ENCODE measurements around the gene RERG.
"Not testable (repeated sequence)": the region's sequence is repeated elsewhere in the genome, so short reads cannot be mapped to it uniquely, and the experiment has no call there.

Gene RERG

DNA sequence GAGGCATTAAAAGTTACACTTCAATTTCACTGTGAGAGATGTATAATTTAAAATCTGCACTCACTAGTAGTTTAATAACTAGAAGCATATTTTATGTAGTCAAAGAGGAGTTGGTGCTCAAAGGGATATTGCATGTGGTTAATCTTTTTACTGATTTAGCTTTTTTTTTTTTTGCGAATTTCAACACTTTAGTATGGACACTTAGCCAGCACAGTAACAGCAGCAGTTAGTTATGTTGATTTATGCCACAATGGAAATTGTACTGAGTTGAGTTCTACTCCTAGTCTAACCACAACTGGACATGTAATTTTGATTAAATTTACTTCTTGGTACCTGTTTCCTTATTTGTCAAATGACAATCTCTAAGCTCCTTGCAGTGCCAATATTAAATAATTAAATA lies 104.2 kb downstream of the RERG start:
- DNase-seq (ENCODE audit: low spot score): no peak
- TF ChIP-seq, protein P1, sequence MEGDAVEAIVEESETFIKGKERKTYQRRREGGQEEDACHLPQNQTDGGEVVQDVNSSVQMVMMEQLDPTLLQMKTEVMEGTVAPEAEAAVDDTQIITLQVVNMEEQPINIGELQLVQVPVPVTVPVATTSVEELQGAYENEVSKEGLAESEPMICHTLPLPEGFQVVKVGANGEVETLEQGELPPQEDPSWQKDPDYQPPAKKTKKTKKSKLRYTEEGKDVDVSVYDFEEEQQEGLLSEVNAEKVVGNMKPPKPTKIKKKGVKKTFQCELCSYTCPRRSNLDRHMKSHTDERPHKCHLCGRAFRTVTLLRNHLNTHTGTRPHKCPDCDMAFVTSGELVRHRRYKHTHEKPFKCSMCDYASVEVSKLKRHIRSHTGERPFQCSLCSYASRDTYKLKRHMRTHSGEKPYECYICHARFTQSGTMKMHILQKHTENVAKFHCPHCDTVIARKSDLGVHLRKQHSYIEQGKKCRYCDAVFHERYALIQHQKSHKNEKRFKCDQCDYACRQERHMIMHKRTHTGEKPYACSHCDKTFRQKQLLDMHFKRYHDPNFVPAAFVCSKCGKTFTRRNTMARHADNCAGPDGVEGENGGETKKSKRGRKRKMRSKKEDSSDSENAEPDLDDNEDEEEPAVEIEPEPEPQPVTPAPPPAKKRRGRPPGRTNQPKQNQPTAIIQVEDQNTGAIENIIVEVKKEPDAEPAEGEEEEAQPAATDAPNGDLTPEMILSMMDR (IDR thresholded peaks at IDR 0.05; ENCODE audit: extremely low read depth, missing control alignments): no peak

DNA sequence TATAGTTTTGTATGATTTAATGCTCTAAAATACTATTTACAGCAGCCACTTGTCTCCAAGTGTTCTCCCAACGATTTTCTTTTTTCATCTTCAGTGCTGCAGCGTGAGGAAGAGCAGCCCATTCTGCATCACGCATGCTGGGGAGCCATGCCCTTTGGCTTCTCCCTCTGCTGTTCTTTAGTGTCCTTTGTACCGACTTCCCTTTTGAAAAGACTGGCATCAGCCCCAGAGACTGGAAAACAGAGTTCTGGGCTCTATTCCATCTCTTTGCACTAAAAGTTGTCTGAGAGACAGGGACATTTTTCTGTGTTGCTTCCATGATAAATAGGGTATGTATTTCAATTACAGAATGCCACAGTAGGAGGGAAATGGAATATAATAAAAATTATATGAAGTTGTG lies 105.1 kb downstream of the RERG start:
- TF ChIP-seq, protein P1 (IDR thresholded peaks at IDR 0.05; ENCODE audit: extremely low read depth, missing control alignments): no peak
- DNase-seq (ENCODE audit: low spot score): no peak

DNA sequence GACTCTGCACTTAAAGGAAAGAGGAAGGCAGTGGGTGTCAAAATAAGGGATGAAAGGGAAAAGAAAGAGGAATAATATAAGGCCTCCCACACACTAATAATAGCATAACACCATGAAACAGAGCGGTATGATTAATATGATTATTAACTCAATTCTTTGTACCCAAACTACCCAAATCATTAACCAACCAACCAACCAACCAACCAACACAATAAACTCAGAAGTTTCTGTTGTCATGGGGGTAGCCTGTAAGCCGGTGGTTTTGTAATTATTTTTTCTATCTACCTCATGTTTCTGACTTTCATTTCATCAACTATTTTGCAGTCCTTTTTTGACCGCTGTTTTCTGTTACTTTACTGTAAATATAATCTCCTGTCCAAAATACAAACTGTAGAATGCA lies 105.8 kb downstream of the RERG start:
- no peak for DNase-seq (ENCODE audit: low spot score)
- TF ChIP-seq, protein P1 (IDR thresholded peaks at IDR 0.05; ENCODE audit: extremely low read depth, missing control alignments): no peak

DNA sequence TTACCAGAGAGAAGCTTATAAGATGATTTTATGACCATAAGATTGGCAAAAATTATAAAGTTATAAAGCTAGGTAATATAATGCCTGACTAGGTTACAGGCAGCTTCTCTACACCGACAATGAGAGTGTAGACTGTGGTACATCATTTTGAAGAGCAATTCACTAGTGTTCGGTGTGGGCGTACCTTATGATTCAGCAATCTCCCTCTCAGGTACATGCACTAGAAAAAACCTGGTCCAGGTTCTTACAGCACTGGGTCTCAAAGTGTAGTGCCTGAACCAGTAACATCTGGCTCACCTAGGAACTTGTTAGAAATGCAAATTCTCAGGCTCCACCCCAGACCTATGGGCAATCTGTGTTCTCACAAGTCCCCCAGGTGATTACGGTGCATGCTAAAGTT lies 106.7 kb downstream of the RERG start:
- no peak for DNase-seq (ENCODE audit: low spot score)
- TF ChIP-seq, protein P1 (IDR thresholded peaks at IDR 0.05; ENCODE audit: extremely low read depth, missing control alignments): no peak

DNA sequence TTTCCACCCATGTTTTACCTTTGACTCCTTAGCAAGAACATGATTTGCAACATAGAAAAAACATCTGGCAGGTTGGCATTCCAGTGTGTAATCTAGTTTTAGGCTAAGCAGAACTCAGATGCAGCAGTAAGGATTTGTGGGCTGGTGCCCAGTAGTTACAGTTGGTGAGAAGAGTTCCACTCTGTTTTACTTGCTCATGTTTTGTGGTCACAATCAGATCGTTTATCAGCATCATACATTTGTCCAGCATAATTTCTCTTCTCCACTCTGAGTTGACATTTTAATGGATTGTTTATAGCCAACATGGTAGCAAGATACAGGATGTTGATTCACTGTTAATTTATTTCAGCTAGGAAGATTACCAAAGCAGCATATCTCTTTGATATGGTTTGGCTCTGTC lies 128.4 kb downstream of the RERG start:
- TF ChIP-seq, protein P1 (IDR thresholded peaks at IDR 0.05; ENCODE audit: extremely low read depth, missing control alignments): no peak
- no peak for DNase-seq (ENCODE audit: low spot score)

DNA sequence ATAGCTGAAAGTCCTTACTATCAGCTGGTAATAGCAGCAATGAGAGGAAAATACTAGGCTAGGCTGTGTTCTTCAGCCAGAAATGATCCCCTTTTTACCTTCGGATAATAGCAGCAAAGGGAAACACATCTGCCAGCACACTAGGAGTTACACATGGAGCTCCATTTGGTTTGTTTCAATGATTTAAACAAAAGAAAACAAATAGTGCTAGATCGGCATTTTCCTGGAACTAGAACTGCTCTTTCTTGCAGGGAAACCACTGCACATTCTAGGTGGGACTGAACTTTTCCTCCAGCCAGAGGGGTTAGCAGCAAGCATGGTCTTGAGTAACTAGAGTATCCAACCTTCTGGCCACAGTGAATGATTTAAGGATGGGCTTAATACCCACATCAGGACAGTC lies 130.8 kb downstream of the RERG start:
- TF ChIP-seq, protein P1 (IDR thresholded peaks at IDR 0.05; ENCODE audit: extremely low read depth, missing control alignments): no peak
- no peak for DNase-seq (ENCODE audit: low spot score)

DNA sequence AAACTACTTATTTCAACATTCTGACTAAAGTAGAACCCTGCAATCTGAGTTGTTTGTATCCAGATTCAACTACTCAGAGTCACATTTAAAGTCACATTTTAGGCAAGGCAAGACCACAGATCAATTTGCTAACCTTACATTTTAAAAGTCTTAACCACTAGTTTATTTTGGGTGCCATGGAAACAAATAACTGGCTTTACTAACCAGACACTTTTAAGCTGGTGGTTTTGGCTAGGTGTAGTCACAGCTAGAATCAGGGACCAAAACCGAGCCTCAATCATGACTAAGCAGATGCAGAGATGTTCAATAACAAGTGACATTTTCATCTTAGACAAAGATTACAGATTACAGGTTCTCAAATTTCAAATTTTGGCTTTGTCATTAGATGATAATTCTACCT lies 133.1 kb downstream of the RERG start:
- TF ChIP-seq, protein P1 (IDR thresholded peaks at IDR 0.05; ENCODE audit: extremely low read depth, missing control alignments): no peak
- DNase-seq (ENCODE audit: low spot score): no peak

DNA sequence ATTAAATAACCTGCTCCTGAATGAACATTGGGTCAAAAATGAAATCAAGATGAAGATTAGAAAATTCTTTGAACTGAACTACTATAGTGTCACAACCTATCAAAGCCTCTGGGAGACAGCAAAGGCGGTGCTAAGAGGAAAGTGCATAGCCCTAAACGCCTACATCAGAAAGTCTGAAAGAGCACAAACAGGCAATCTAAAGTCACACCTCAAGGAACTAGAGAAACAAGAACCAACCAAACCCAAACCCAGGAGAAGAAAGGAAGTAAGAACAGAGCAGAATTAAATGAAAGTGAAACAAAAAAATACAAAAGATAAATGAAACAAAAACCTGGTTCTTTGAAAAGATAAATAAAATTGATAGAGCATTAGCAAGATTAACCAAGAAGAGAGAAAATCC lies 143.5 kb downstream of the RERG start:
- not testable (repeated sequence) for DNase-seq (ENCODE audit: low spot score)
